ENCODE data around the gene NCAPD2. TPM values are rescaled to one million over a fixed set of nuclear protein-coding genes. Genes with fewer than 3 reads are reported as not detected.

Gene NCAPD2
- total RNA-seq, 3 donors from 2014 or later, result 21.6 to 66.7 (median 53.9) TPM

DNA sequence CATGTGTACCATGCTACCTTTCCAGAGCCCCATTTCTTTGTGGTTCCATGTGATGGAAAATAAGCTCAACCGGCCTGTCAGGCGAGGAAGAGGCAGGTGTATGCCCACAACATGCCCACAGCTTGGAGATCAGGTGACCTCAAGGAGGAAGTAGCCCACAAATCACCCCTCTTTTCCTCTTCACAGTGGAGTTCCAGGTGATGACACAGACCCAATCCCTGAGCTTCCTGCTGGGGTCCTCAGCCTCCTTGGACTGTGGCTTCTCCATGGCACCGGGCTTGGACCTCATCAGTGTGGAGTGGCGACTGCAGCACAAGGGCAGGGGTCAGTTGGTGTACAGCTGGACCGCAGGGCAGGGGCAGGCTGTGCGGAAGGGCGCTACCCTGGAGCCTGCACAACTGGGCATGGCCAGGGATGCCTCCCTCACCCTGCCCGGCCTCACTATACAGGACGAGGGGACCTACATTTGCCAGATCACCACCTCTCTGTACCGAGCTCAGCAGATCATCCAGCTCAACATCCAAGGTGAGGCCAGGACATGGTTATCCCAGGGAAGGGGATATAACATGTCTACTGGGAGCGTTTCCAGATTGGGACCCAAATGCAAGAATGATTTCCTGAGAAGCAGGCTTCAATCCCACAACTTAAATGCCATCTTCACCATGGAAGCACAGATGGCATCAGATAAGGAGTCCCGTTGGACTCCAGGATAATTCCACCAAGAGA is 36.5 kb upstream of the NCAPD2 start:
- TF ChIP-seq, protein P1, sequence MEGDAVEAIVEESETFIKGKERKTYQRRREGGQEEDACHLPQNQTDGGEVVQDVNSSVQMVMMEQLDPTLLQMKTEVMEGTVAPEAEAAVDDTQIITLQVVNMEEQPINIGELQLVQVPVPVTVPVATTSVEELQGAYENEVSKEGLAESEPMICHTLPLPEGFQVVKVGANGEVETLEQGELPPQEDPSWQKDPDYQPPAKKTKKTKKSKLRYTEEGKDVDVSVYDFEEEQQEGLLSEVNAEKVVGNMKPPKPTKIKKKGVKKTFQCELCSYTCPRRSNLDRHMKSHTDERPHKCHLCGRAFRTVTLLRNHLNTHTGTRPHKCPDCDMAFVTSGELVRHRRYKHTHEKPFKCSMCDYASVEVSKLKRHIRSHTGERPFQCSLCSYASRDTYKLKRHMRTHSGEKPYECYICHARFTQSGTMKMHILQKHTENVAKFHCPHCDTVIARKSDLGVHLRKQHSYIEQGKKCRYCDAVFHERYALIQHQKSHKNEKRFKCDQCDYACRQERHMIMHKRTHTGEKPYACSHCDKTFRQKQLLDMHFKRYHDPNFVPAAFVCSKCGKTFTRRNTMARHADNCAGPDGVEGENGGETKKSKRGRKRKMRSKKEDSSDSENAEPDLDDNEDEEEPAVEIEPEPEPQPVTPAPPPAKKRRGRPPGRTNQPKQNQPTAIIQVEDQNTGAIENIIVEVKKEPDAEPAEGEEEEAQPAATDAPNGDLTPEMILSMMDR (IDR thresholded peaks at IDR 0.05), result no peak
- TF ChIP-seq POLR2AphosphoS5 (IDR thresholded peaks at IDR 0.05) (no peak), POLR2A (IDR thresholded peaks at IDR 0.05) (no peak)

DNA sequence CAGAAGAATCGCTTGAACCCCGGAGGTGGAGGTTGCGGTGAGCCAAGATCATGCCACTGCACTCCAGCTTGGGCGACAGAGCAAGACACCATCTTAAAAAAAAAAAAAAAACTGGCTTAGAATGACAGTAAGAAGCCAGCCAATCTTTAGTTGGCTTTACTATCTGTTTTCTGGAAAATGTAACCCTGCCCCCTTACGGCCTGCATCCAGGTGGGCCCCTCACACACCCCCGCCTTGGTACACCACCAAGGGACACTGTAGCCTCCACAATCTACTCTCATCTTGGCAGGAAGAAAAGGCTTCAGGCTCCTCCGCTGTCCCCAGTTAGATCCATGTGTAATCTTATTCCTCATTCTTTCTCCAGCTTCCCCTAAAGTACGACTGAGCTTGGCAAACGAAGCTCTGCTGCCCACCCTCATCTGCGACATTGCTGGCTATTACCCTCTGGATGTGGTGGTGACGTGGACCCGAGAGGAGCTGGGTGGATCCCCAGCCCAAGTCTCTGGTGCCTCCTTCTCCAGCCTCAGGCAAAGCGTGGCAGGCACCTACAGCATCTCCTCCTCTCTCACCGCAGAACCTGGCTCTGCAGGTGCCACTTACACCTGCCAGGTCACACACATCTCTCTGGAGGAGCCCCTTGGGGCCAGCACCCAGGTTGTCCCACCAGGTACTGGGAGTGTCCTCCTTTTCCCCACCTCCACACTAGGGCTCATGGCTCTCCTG is 35.5 kb upstream of the NCAPD2 start:
- Histone ChIP-seq H3K4me1 (no peaks in the 10 kb centered on the region), H3K9me3 (no peaks in the 10 kb centered on the region), H3K36me3 (peaks cover 14% of the 10 kb centered on the region), H3K27me3 (no peaks in the 10 kb centered on the region), H3K4me3 (no peak overlapping the region), H3K27ac (no peak overlapping the region)
- no peak for TF ChIP-seq POLR2A (IDR thresholded peaks at IDR 0.05)
- intact Hi-C loops (cut with DNase I; ENCODE audit: low total_unique reads), result no loop called here
- DNase-seq (ENCODE audit: low spot score in 2 of 2), result no peak

More for the DNA sequence above, 36.5 kb upstream of the NCAPD2 start:
- Histone ChIP-seq H3K27me3 (no peaks in the 10 kb centered on the region), H3K4me3 (no peak overlapping the region), H3K27ac (no peak overlapping the region), H3K9me3 (no peaks in the 10 kb centered on the region), H3K4me1 (peaks cover 0 to 5% of the 10 kb centered on the region in 2 donors), H3K36me3 (peaks cover 14% of the 10 kb centered on the region)
- intact Hi-C loops (cut with DNase I; ENCODE audit: low total_unique reads), result no loop called here
- no peak for DNase-seq (ENCODE audit: low spot score in 2 of 2)

DNA sequence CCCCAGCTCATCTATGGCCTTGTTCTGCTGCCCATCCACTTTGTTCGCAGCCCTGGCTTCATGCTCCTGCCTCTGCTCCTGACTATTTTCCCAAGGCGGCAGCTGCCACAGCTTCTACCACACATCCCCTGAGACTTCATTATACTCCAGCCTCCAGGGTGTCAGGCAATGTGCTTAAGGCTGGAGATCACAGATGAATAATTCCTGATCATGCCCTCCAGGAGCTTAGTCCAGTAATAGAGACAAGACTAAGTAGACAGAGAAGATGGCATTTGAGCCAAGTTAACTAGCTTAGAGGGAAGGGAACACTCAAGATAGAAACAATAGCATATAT is 34.9 kb upstream of the NCAPD2 start:
- H3K27ac ChIP-seq, result no peak overlapping the region
- DNase-seq (ENCODE audit: low spot score in 2 of 2), result no peak
- H3K4me1 ChIP-seq, result no peaks in the 10 kb centered on the region
- intact Hi-C loops (cut with DNase I; ENCODE audit: low total_unique reads), result no loop called here
- H3K4me3 ChIP-seq, result no peak overlapping the region
- TF ChIP-seq POLR2A (IDR thresholded peaks at IDR 0.05) (no peak), POLR2AphosphoS5 (IDR thresholded peaks at IDR 0.05) (no peak)
- TF ChIP-seq, protein P1 (IDR thresholded peaks at IDR 0.05), result no peak
- peaks cover 14% of the 10 kb centered on the region for H3K36me3 ChIP-seq
- no peaks in the 10 kb centered on the region for H3K27me3 ChIP-seq
- H3K9me3 ChIP-seq, result no peaks in the 10 kb centered on the region

DNA sequence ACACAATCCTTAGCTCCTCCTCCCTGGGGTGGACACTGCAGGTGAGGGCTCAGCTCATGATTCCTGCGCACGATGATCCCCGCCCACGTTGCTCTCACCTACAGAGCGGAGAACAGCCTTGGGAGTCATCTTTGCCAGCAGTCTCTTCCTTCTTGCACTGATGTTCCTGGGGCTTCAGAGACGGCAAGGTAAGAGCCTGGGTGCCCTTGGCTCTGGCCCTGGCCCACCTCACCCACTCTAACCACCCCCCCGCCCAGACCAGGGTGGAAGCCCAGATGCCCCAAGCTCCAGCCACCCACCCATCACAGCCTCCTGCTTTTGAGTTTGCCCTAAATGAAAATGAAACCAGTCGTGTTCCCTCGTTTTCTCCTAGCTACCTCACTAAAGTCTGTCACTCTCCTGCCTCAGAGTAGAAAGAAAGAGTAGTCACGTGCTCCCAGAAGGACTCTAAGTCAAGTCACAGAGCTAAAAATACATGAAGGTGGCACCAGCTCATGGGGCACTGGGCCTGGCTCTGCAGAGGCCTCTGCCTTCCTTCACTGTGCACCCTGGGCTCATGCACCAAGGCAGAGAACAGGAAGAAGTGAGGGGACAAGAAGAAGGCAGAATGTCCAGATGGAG is 33.0 kb upstream of the NCAPD2 start:
- TF ChIP-seq POLR2A (IDR thresholded peaks at IDR 0.05) (no peak), POLR2AphosphoS5 (IDR thresholded peaks at IDR 0.05) (no peak)
- TF ChIP-seq, protein P1 (IDR thresholded peaks at IDR 0.05), result no peak
- DNase-seq (ENCODE audit: low spot score in 2 of 2), result no peak
- no peaks in the 10 kb centered on the region for H3K27me3 ChIP-seq
- intact Hi-C loops (cut with DNase I; ENCODE audit: low total_unique reads), result no loop called here
- H3K4me3 ChIP-seq, result no peak overlapping the region
- peak overlapping the region; percentile 1 to 53 for H3K27ac ChIP-seq
- H3K36me3 ChIP-seq, result peaks cover 14% of the 10 kb centered on the region
- no peaks in the 10 kb centered on the region for H3K4me1 ChIP-seq
- H3K9me3 ChIP-seq, result no peaks in the 10 kb centered on the region

DNA sequence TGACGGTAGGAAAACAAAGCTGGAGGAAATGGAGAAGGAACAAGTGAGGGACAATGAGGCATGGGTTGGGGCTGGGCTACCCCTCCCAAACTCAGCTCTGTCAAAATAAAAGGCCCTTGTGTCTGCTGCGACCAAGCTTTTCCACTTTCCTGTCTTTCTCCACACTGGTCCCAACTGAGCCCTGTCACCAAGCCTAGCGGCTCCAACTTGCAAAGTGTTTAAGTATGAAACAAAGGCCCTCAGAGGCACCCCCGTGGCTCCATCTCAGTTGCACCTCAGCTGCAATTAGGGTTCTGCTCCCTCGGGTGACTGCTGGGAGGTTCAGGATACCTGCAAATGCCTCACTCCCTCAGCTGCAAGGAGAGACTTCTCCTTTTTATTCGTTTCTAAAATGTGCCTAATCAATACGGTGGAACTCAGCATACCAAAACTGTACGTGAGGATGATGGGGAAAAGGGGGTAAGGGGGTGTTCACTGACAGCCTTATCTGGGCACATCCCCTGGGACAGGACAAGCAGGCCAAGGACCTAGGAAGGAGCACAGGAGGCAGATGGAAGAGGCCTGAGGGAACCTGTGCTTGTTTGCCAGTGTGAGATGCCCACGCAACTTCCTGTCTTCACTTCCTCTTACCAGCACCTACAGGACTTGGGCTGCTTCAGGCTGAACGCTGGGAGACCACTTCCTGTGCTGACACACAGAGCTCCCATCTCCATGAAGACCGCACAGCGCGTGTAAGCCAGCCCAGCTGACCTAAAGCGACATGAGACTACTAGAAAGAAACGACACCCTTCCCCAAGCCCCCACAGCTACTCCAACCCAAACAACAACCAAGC is 32.3 kb upstream of the NCAPD2 start:
- H3K4me1 ChIP-seq, result no peaks in the 10 kb centered on the region
- H3K4me3 ChIP-seq, result no peak overlapping the region
- TF ChIP-seq, protein P1 (IDR thresholded peaks at IDR 0.05), result no peak
- TF ChIP-seq POLR2AphosphoS5 (IDR thresholded peaks at IDR 0.05), result no peak
- no peak for TF ChIP-seq POLR2A (IDR thresholded peaks at IDR 0.05)
- intact Hi-C loops (cut with DNase I; ENCODE audit: low total_unique reads), result no loop called here
- peak overlapping the region; percentile 1 to 53 for H3K27ac ChIP-seq
- H3K27me3 ChIP-seq, result no peaks in the 10 kb centered on the region
- no peaks in the 10 kb centered on the region for H3K9me3 ChIP-seq
- peak in 1 of 2 donors; percentile 59 for DNase-seq (ENCODE audit: low spot score in 2 of 2)
- peaks cover 14% of the 10 kb centered on the region for H3K36me3 ChIP-seq
